B cell (primary cell): ENCODE results near the gene EIF2AK2. TPM values are rescaled to one million over a fixed set of nuclear protein-coding genes. Genes with fewer than 3 reads are reported as not detected.
A peak's percentile ranks its signal among the peaks of the same experiment; 100 is the strongest.

Experiments
- ATAC-seq: fragments of 200-7000 bp; cut with Tn5 transposase; one replicate; pipeline ENCODE4 v1.10.0; 2021; ENCODE audit warnings: low read depth, mild to moderate bottlenecking, moderate number of reproducible peaks, moderate library complexity
- CTCF ChIA-PET: fragments of 350-600 bp; sonication (Branson Sonifier 250); formaldehyde crosslinking; loops from one replicate; lab custom pipeline; 2021; ENCODE audit warnings: antibody characterized with exemption, inconsistent platforms; lab: Charles Lee
- POLR2A ChIA-PET: fragments of 350-600 bp; sonication (Branson Sonifier 250); formaldehyde crosslinking; loops from one replicate; lab custom pipeline; 2021; ENCODE audit warnings: antibody characterized with exemption; lab: Charles Lee
- DNase-seq: peaks from one replicate; pipeline ENCODE4 v3.0.0; 2013
- H2AFZ ChIP-seq: 2 replicates; pipeline ENCODE4 v1.6.1; 2012; ENCODE audit warnings: mild to moderate bottlenecking, low read depth, low read length; ENCODE audit not compliant: insufficient read depth, poor library complexity, severe bottlenecking
- H3K27ac ChIP-seq, 2 donors: 1 replicate in 1 of 2; 2 replicates in 1 of 2; pipeline ENCODE4 v1.5.1; 2012 to 2013; ENCODE audit warnings: low read length in 2 of 2, mild to moderate bottlenecking in 2 of 2, moderate library complexity in 1 of 2
- H3K27me3 ChIP-seq, 4 experiments: fragments of 200-600 bp in 1 of 4; sonication (generic) in 1 of 4; replicated peaks in 1 of 4; 1 replicate in 2 of 4; 2 replicates in 2 of 4; pipeline versions ENCODE4 v1.6.1 to v1.7.0; 2013 to 2016; ENCODE audit warnings: low read length in 3 of 4, mild to moderate bottlenecking in 2 of 4, mixed read lengths in 1 of 4, moderate library complexity in 1 of 4; ENCODE audit not compliant: insufficient read depth in 4 of 4, control insufficient read depth in 3 of 4; ENCODE audit errors: control extremely low read depth in 1 of 4
- H3K36me3 ChIP-seq, 2 experiments: replicated peaks in 1 of 2; 1 replicate in 1 of 2; 2 replicates in 1 of 2; pipeline versions ENCODE4 v1.6.1 to v1.7.1; 2013; ENCODE audit warnings: low read length in 1 of 2; ENCODE audit not compliant: insufficient read depth in 2 of 2, control insufficient read depth in 1 of 2; ENCODE audit errors: control extremely low read depth in 1 of 2, extremely low read depth in 1 of 2
- H3K4me1 ChIP-seq, 2 donors: fragments of 200-600 bp in 1 of 2; sonication (generic) in 1 of 2; 1 replicate in 1 of 2; 2 replicates in 1 of 2; pipeline versions ENCODE4 v1.5.1 to v1.6.1; 2013 to 2017; ENCODE audit warnings: low read length in 2 of 2; ENCODE audit not compliant: control insufficient read depth in 2 of 2, insufficient read depth in 2 of 2
- H3K4me2 ChIP-seq: replicated peaks from 2 replicates; pipeline ENCODE3; 2012; ENCODE audit warnings: mild to moderate bottlenecking, low read depth, low read length; ENCODE audit not compliant: poor library complexity, severe bottlenecking
- H3K4me3 ChIP-seq, 5 experiments: fragments of 200-600 bp in 1 of 5; sonication (generic) in 1 of 5; 1 replicate in 3 of 5; 2 replicates in 2 of 5; pipeline versions ENCODE4 v1.5.1 to v1.7.0; 2011 to 2016; ENCODE audit warnings: low read length in 4 of 5, mild to moderate bottlenecking in 4 of 5, low read depth in 2 of 5, control low read depth in 1 of 5, moderate library complexity in 1 of 5; ENCODE audit not compliant: insufficient read depth in 1 of 5; ENCODE audit errors: control extremely low read depth in 1 of 5, extremely low read depth in 1 of 5
- H3K79me2 ChIP-seq: fragments of 200-600 bp; sonication (generic); one replicate; pipeline ENCODE4 v1.6.0; 2016; ENCODE audit warnings: low read length; ENCODE audit not compliant: control insufficient read depth, insufficient read depth
- H3K9ac ChIP-seq: fragments of 200-600 bp; sonication (generic); 2 replicates; pipeline ENCODE4 v1.6.1; 2017; ENCODE audit warnings: mild to moderate bottlenecking, low read length, moderate library complexity
- H3K9me3 ChIP-seq, 3 donors: one replicate each; pipeline versions ENCODE4 v1.6.1 to v1.7.1; 2013; ENCODE audit warnings: low read length in 2 of 3; ENCODE audit not compliant: control insufficient read depth in 2 of 3, insufficient read depth in 1 of 3; ENCODE audit errors: control extremely low read depth in 1 of 3
- H4K20me1 ChIP-seq: 2 replicates; pipeline ENCODE4 v1.6.0; 2012; ENCODE audit warnings: mild to moderate bottlenecking, low read length; ENCODE audit not compliant: insufficient read depth, control insufficient read depth, poor library complexity, severe bottlenecking
- H3K27ac Mint-ChIP-seq: one replicate; pipeline ENCODE4 v1.8.0; 2021; ENCODE audit warnings: mixed read lengths
- H3K27me3 Mint-ChIP-seq: one replicate; pipeline ENCODE4 v1.8.0; 2021; ENCODE audit warnings: mixed read lengths
- H3K4me1 Mint-ChIP-seq: one replicate; pipeline ENCODE4 v1.8.0; 2021; ENCODE audit warnings: mixed read lengths
- H3K4me3 Mint-ChIP-seq: one replicate; pipeline ENCODE4 v1.8.0; 2021; ENCODE audit warnings: mixed read lengths
- H3K9me3 Mint-ChIP-seq: one replicate; pipeline ENCODE4 v1.8.0; 2022; ENCODE audit warnings: mixed read lengths; ENCODE audit not compliant: insufficient read depth
- EZH2 ChIP-seq: IDR thresholded peaks from 2 replicates; pipeline ENCODE4 v1.6.1; 2012; ENCODE audit warnings: borderline replicate concordance, low read depth, mild to moderate bottlenecking, moderate library complexity, low read length; ENCODE audit not compliant: insufficient read depth, poor library complexity, severe bottlenecking
- WGBS: methylation state at CpG from one replicate; pipeline ENCODE4 v1.1.5; 2013; ENCODE audit warnings: missing lambda C conversion rate; ENCODE audit not compliant: insufficient coverage; 5-methylcytosine and 5-hydroxymethylcytosine counted together
- intact Hi-C: fragments of 100-400 bp; cut with micrococcal nuclease; formaldehyde crosslinking; loops from one replicate; pipeline ENCODE4 v1.10.0; 2022
- polyA plus RNA-seq: library from polyadenylated mRNA; depleted of rRNA; stranded (reverse); fragments of >200 nt; gene quantifications from 2 replicates; pipeline ENCODE4 v1.2.3, GENCODE V29; 2012
- total RNA-seq, 2 donors: library from RNA; stranded (reverse); fragments of 120-200 nt in 1 of 2; gene quantifications; 1 replicate in 1 of 2; 2 replicates in 1 of 2; pipeline versions ENCODE4 v1.2.3 to v1.2.4, GENCODE V29; 2013 to 2022
- TF ChIP-seq, protein P1 (sequence below): fragments of 200-600 bp; IDR thresholded peaks from one replicate; pipeline ENCODE4 v1.8.0; 2022; ENCODE audit warnings: antibody characterized with exemption, mild to moderate bottlenecking

EIF2AK2 gene
- total and polyA plus RNA-seq, 2 donors (not counting 1 experiment from before 2014, with no cell fraction given) = 6.5 to 36.9 TPM

DNA sequence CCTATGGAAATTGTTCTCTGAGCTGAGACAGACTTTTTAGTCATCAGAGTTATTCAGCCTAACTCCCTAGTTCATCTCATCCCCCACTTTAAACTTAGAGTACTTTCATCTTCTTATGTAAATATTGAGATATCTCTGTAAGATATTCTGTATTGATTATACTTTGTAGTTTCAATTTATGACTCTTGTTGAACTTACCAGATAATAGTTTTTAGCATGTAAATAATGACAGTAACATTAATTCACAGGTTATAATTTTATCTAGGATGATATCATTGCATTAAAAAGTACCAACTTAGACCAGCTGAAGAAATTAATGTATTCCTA, 14.8 kb upstream of the EIF2AK2 start:
- Histone ChIP-seq H3K9me3 (no peaks in the 10 kb centered on the region), H3K27me3 (no peaks in the 10 kb centered on the region), H3K36me3 (no peaks in the 10 kb centered on the region), H3K4me3 (no peak overlapping the region), H3K4me1 (no peaks in the 10 kb centered on the region), H3K4me2 (no peak overlapping the region), H3K9ac (no peak overlapping the region), H3K79me2 (no peaks in the 10 kb centered on the region), H2AFZ (no peak overlapping the region), H4K20me1 (no peaks in the 10 kb centered on the region), H3K27ac (no peak overlapping the region)
- H3K4me3 Mint-ChIP-seq = no peak overlapping the region
- ChIA-PET CTCF (interaction anchor here (0.6 to 4.9 kb wide), 3 partner anchors 15 to 661 kb away, joined by 3 to 23 read pairs (median 4); no protein-coding TSS in a partner anchor), POLR2A (no interaction called here)
- intact Hi-C loops = no loop called here
- H3K9me3 Mint-ChIP-seq = no peaks in the 10 kb centered on the region
- TF ChIP-seq EZH2 = no peak
- TF ChIP-seq, protein P1, sequence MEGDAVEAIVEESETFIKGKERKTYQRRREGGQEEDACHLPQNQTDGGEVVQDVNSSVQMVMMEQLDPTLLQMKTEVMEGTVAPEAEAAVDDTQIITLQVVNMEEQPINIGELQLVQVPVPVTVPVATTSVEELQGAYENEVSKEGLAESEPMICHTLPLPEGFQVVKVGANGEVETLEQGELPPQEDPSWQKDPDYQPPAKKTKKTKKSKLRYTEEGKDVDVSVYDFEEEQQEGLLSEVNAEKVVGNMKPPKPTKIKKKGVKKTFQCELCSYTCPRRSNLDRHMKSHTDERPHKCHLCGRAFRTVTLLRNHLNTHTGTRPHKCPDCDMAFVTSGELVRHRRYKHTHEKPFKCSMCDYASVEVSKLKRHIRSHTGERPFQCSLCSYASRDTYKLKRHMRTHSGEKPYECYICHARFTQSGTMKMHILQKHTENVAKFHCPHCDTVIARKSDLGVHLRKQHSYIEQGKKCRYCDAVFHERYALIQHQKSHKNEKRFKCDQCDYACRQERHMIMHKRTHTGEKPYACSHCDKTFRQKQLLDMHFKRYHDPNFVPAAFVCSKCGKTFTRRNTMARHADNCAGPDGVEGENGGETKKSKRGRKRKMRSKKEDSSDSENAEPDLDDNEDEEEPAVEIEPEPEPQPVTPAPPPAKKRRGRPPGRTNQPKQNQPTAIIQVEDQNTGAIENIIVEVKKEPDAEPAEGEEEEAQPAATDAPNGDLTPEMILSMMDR = no peak
- H3K27ac Mint-ChIP-seq = no peak overlapping the region
- no peak for ATAC-seq
- H3K27me3 Mint-ChIP-seq = peaks cover under 1% of the 10 kb centered on the region
- DNase-seq = no peak
- peaks cover 2% of the 10 kb centered on the region for H3K4me1 Mint-ChIP-seq

DNA sequence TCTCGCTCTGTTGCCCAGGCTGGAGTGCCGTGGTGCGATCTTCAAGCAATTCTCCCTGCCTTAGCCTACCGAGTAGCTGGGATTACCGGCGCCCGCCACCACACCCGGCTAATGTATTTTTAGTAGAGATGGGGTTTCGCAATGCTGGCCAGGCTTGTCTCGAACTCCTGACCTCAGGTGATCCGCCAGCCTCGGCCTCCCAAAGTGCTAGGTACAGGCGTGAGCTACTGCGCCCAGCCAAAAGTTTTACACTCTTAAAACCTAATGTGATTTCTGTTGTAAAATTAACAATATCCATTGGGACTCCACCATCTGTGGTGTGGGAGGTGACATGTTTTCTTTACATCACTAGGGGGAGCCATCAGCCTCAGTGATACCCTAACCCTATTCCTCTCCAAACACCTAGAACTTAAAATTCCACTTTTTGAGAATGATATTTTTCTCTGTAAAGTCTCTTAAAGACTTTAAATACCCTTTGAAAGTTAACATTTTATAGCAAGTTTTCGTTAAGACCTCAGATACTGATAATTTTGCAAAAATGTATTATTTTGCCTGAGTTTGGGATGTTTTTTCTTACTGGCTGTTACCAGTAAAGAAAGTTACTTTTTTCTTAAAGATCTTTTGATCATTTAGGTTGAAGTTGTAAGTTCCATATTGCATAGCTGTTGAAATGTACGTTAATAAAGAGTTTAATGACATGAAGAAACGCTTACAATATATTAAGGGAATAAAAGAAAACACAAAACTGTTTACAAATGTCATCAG, 11.6 kb upstream of the EIF2AK2 start:
- Mint-ChIP-seq H3K4me1 (peaks cover 2% of the 10 kb centered on the region), H3K27ac (no peak overlapping the region), H3K9me3 (no peaks in the 10 kb centered on the region), H3K4me3 (no peak overlapping the region), H3K27me3 (no peaks in the 10 kb centered on the region)
- no peaks in the 10 kb centered on the region for H3K27me3 ChIP-seq
- no peak overlapping the region for H3K4me2 ChIP-seq
- H3K4me1 ChIP-seq = no peaks in the 10 kb centered on the region
- CTCF ChIA-PET = interaction anchor here (0.7 to 4.9 kb wide), 18 partner anchors 11 to 1106 kb away, joined by 3 to 27 read pairs (median 4); partner anchors contain the start of genes CEBPZOS and EIF2AK2
- H3K27ac ChIP-seq = no peak overlapping the region
- DNase-seq = peak; percentile 59
- POLR2A ChIA-PET = no interaction called here
- H3K9ac ChIP-seq = no peak overlapping the region
- H2AFZ ChIP-seq = no peak overlapping the region
- peaks cover 9 to 14% (median 12%) of the 10 kb centered on the region in 3 donors for H3K9me3 ChIP-seq
- no peak overlapping the region for H3K4me3 ChIP-seq
- no peaks in the 10 kb centered on the region for H4K20me1 ChIP-seq
- WGBS = 66% methylated on average over 6 of the region's 17 CpGs
- intact Hi-C loops = loop anchor here (1.0 to 5.0 kb wide), 3 partner anchors 224 to 709 kb away; no protein-coding TSS in a partner anchor
- no peaks in the 10 kb centered on the region for H3K79me2 ChIP-seq
- TF ChIP-seq EZH2 = no peak
- TF ChIP-seq, protein P1 = peak; percentile 83
- ATAC-seq = peak; percentile 64
- H3K36me3 ChIP-seq = no peaks in the 10 kb centered on the region
